Measurements from ENCODE around the gene TREH. TPM values are rescaled to one million over a fixed set of nuclear protein-coding genes. Genes with fewer than 3 reads are reported as not detected.
A peak's percentile ranks its signal among the peaks of the same experiment; 100 is the strongest.

The TREH gene
- total RNA-seq, 4 donors from 2014 or later: not detected

- no peak overlapping the region for H3K27ac ChIP-seq
- in situ Hi-C loops (cut with MboI; ENCODE audit: low sequenced_read_pairs in 4 of 4): loop anchor here in 2 of 4 donors (10.0 kb wide), 1 partner anchor 65 kb away; no protein-coding TSS in a partner anchor
- no peak for ATAC-seq
- no peaks in the 10 kb centered on the region for H3K9me3 ChIP-seq
- DNase-seq: no peak
- peaks cover 0 to 4% of the 10 kb centered on the region in 2 donors for H3K36me3 ChIP-seq
- H3K4me3 ChIP-seq: no peak overlapping the region
- peaks cover 0 to 11% of the 10 kb centered on the region in 2 donors for H3K4me1 ChIP-seq
- no peaks in the 10 kb centered on the region for H3K27me3 ChIP-seq
- intact Hi-C loops (cut with DNase I; ENCODE audit: low total_unique reads): loop anchor here (1.0 to 2.0 kb wide), 2 partner anchors 25 to 52 kb away; no protein-coding TSS in a partner anchor
- no peak for TF ChIP-seq CTCF (IDR thresholded peaks at IDR 0.05 in 4 of 5, conservative IDR thresholded peaks at IDR 0.05 in 1 of 5)
- TF ChIP-seq POLR2A (IDR thresholded peaks at IDR 0.05): no peak
These were observed 19.3 kb downstream of the TREH start for GRCh38 chr11:118659953-118660680.

- in situ Hi-C loops (cut with MboI; ENCODE audit: low sequenced_read_pairs in 4 of 4) (loop anchor here in 2 of 4 donors (10.0 kb wide), 1 partner anchor 65 kb away; no protein-coding TSS in a partner anchor), intact Hi-C loops (cut with DNase I; ENCODE audit: low total_unique reads) (loop anchor here (1.0 to 2.0 kb wide), 2 partner anchors 25 to 51 kb away; no protein-coding TSS in a partner anchor)
- TF ChIP-seq POLR2A (IDR thresholded peaks at IDR 0.05) (no peak), CTCF (IDR thresholded peaks at IDR 0.05 in 4 of 5, conservative IDR thresholded peaks at IDR 0.05 in 1 of 5) (peak; percentile 92 to 98 (median 95))
- peaks cover 0 to 11% of the 10 kb centered on the region in 2 donors for H3K4me1 ChIP-seq
- H3K9me3 ChIP-seq: no peaks in the 10 kb centered on the region
- H3K27me3 ChIP-seq: no peaks in the 10 kb centered on the region
- H3K27ac ChIP-seq: peak overlapping the region; percentile 29 to 54 (median 41)
- peaks cover 0 to 4% of the 10 kb centered on the region in 2 donors for H3K36me3 ChIP-seq
- no peak overlapping the region for H3K4me3 ChIP-seq
- peak; percentile 71 to 88 for DNase-seq
- peak; percentile 80 to 89 for ATAC-seq
These were observed 20.0 kb downstream of the TREH start for GRCh38 chr11:118659314-118659952.

GRCh38 chr11:118658429-118659313, 20.8 kb downstream of the TREH start:
- Histone ChIP-seq H3K36me3 (peaks cover 0 to 12% of the 10 kb centered on the region in 2 donors), H3K4me1 (peaks cover 0 to 11% of the 10 kb centered on the region in 2 donors), H3K27ac (peak overlapping the region; percentile 29 to 54 (median 41)), H3K4me3 (no peak overlapping the region), H3K27me3 (no peaks in the 10 kb centered on the region), H3K9me3 (no peaks in the 10 kb centered on the region)
- intact Hi-C loops (cut with DNase I; ENCODE audit: low total_unique reads) (loop anchor here (1.0 to 2.0 kb wide), 2 partner anchors 24 to 50 kb away; no protein-coding TSS in a partner anchor), in situ Hi-C loops (cut with MboI; ENCODE audit: low sequenced_read_pairs in 4 of 4) (loop anchor here in 2 of 4 donors (10.0 kb wide), 1 partner anchor 64 kb away; no protein-coding TSS in a partner anchor)
- TF ChIP-seq POLR2A (IDR thresholded peaks at IDR 0.05) (no peak), CTCF (IDR thresholded peaks at IDR 0.05 in 4 of 5, conservative IDR thresholded peaks at IDR 0.05 in 1 of 5) (peak in 1 of 5 experiments; percentile 30)
- DNase-seq (no peak), ATAC-seq (peak; percentile 7 to 9)
